Measurements from ENCODE around the gene AZIN2. TPM values are rescaled to one million over a fixed set of nuclear protein-coding genes. Genes with fewer than 3 reads are reported as not detected.

AZIN2 gene
- total and polyA plus RNA-seq, 9 donors: 4.1 to 15.7 (median 9.4) TPM

- no peak for DNase-seq
- H3K9me3 ChIP-seq: no peaks in the 10 kb centered on the region
- H3K4me1 ChIP-seq (ENCODE audit: insufficient read depth): no peaks in the 10 kb centered on the region
- WGBS, 3 donors: 73 to 82% (median 79%) methylated on average over 7 of the region's 7 CpGs
- no peak overlapping the region for H3K27ac ChIP-seq
- TF ChIP-seq POLR2A (IDR thresholded peaks at IDR 0.05): no peak
- no peak for TF ChIP-seq EP300 (IDR thresholded peaks at IDR 0.05)
- no peak for TF ChIP-seq CTCF (IDR thresholded peaks at IDR 0.05)
- no peaks in the 10 kb centered on the region for H3K36me3 ChIP-seq
- intact Hi-C loops (cut with DNase I): no loop called here
- H3K27me3 ChIP-seq: no peaks in the 10 kb centered on the region
- H3K4me3 ChIP-seq: no peak overlapping the region
Measured at GRCh38 chr1:33142483-33143064, 61.6 kb downstream of the AZIN2 start.

- H3K27me3 ChIP-seq: no peaks in the 10 kb centered on the region
- H3K27ac ChIP-seq: no peak overlapping the region
- TF ChIP-seq CTCF (IDR thresholded peaks at IDR 0.05) (no peak), EP300 (IDR thresholded peaks at IDR 0.05) (no peak), POLR2A (IDR thresholded peaks at IDR 0.05) (no peak)
- H3K36me3 ChIP-seq: no peaks in the 10 kb centered on the region
- intact Hi-C loops (cut with DNase I): no loop called here
- no peaks in the 10 kb centered on the region for H3K9me3 ChIP-seq
- WGBS, 3 donors: 31 to 47% (median 36%) methylated on average over 4 of the region's 4 CpGs
- DNase-seq: no peak
- no peak overlapping the region for H3K4me3 ChIP-seq
- no peaks in the 10 kb centered on the region for H3K4me1 ChIP-seq (ENCODE audit: insufficient read depth)
Measured at GRCh38 chr1:33143176-33143575, 62.2 kb downstream of the AZIN2 start.

- TF ChIP-seq POLR2A (IDR thresholded peaks at IDR 0.05) (no peak), EP300 (IDR thresholded peaks at IDR 0.05) (no peak), CTCF (IDR thresholded peaks at IDR 0.05) (no peak)
- Histone ChIP-seq H3K27me3 (no peaks in the 10 kb centered on the region), H3K4me1 (ENCODE audit: insufficient read depth) (no peaks in the 10 kb centered on the region), H3K27ac (no peak overlapping the region), H3K9me3 (no peaks in the 10 kb centered on the region), H3K36me3 (no peaks in the 10 kb centered on the region), H3K4me3 (no peak overlapping the region)
- intact Hi-C loops (cut with DNase I): no loop called here
- DNase-seq: no peak
- 65 to 83% (median 78%) methylated on average over 2 of the region's 2 CpGs for WGBS, 3 donors
Measured at GRCh38 chr1:33143698-33144097, 62.7 kb downstream of the AZIN2 start.

GRCh38 chr1:33146003-33146402, 65.0 kb downstream of the AZIN2 start:
- DNase-seq: no peak
- Histone ChIP-seq H3K27ac (no peak overlapping the region), H3K9me3 (no peaks in the 10 kb centered on the region), H3K4me1 (ENCODE audit: insufficient read depth) (no peaks in the 10 kb centered on the region), H3K27me3 (no peaks in the 10 kb centered on the region), H3K36me3 (no peaks in the 10 kb centered on the region), H3K4me3 (no peak overlapping the region)
- intact Hi-C loops (cut with DNase I): no loop called here
- no peak for TF ChIP-seq POLR2A (IDR thresholded peaks at IDR 0.05)
- TF ChIP-seq CTCF (IDR thresholded peaks at IDR 0.05): no peak
- TF ChIP-seq EP300 (IDR thresholded peaks at IDR 0.05): no peak
- WGBS, 3 donors: 81 to 89% (median 86%) methylated on average over 3 of the region's 3 CpGs

Measured in ovary (tissue), 9 donors.